ENCODE data around the gene SELENOH. TPM values are rescaled to one million over a fixed set of nuclear protein-coding genes. Genes with fewer than 3 reads are reported as not detected.
A peak's percentile ranks its signal among the peaks of the same experiment; 100 is the strongest.

SELENOH gene
- total RNA-seq, 4 donors from 2014 or later, result 78.2 to 117 (median 102) TPM

DNA sequence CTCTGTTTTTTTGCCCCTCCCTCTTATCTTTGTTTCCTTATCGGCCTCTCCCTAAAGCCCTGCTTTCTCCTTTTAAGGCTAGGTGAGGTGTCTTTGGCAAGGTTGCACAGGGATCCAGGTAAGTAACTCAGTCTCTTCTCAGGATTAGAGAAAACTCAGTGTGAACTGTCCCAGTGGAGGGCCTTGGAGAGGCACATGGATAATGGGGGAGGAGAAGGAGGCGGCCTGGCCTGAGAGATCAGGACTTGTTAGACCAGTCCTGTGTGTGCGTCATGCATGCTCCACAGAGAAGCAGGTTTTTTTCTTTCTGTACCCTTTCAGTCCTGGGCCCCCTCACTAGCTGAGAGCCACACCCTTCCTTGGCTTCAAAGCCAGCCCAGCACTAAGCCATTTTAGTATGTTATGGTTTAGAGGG, 40.2 kb downstream of the SELENOH start:
- H3K4me1 ChIP-seq, result peaks cover 77 to 100% (median 94%) of the 10 kb centered on the region in 4 donors
- no peaks in the 10 kb centered on the region for H3K9me3 ChIP-seq
- in situ Hi-C loops (cut with MboI; ENCODE audit: low pct_ligation_motif_present in 1 of 4, low pct_unique_long_range_greater_than_20kb in 1 of 4, low sequenced_read_pairs in 3 of 4), result no loop called here
- no peaks in the 10 kb centered on the region for H3K27me3 ChIP-seq
- H3K36me3 ChIP-seq, result no peaks in the 10 kb centered on the region
- DNase-seq, result peak; percentile 80
- H3K4me3 ChIP-seq, result no peak overlapping the region
- H3K27ac ChIP-seq, result peak overlapping the region; percentile 93 to 95 (median 94)
- TF ChIP-seq EP300 (IDR thresholded peaks at IDR 0.05; ENCODE audit: low read depth) (no peak), POLR2A (IDR thresholded peaks at IDR 0.05) (peak; percentile 45), POLR2AphosphoS5 (IDR thresholded peaks at IDR 0.05) (peak; percentile 17 to 58 (median 57))
- 54 to 61% methylated on average over 3 of the region's 3 CpGs for WGBS, 2 donors (ENCODE audit: low coverage in 1 of 2)
- intact Hi-C loops (cut with DNase I; ENCODE audit: low total_unique reads), result no loop called here

DNA sequence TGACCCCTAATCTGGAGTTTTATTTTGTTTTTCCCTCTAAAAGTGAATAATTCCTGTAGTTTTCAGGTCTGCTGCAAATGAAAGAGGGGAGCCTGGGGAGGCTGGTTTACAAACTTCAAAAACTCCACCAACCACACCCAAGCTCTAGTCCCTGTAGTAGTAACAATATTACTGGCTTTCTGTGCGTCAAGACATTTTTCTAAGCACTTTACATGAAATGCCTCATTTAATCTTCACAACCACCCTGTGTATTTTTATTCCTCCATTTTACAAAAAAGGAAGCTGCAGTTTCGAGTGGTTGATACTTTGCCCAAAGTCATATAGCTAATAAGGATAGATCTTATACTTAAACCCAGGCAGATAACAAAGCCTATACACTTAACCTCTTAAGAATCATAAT, 43.8 kb downstream of the SELENOH start:
- intact Hi-C loops (cut with DNase I; ENCODE audit: low total_unique reads), result no loop called here
- in situ Hi-C loops (cut with MboI; ENCODE audit: low pct_ligation_motif_present in 1 of 4, low pct_unique_long_range_greater_than_20kb in 1 of 4, low sequenced_read_pairs in 3 of 4), result no loop called here
- Histone ChIP-seq H3K4me3 (no peak overlapping the region), H3K27ac (peak overlapping the region; percentile 72 to 95 (median 94)), H3K27me3 (no peaks in the 10 kb centered on the region), H3K4me1 (peaks cover 76 to 100% (median 89%) of the 10 kb centered on the region in 4 donors), H3K9me3 (no peaks in the 10 kb centered on the region), H3K36me3 (no peaks in the 10 kb centered on the region)
- TF ChIP-seq POLR2A (IDR thresholded peaks at IDR 0.05), result no peak
- WGBS, 2 donors (ENCODE audit: low coverage in 1 of 2), result 57 to 60% methylated on average over 2 of the region's 2 CpGs
- no peak for DNase-seq

DNA sequence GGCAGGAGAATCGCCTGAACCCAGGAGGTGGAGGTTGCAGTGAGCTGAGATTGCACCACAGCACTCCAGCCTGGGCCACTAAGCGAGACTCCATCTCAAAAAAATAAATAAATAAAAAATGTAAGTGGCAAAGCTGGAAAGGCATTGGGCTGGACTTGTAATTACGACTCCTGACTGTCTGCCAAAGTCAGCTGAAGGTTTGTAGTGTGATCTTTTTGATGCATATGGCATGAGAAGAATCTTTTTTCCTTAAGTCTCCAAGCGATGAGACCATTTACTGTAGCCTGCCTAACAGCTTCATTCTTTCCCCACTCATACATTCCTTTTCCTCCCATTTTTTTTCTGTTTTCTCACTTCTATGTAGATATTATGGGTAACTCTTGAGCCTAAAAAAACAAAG, 45.1 kb downstream of the SELENOH start:
- no peaks in the 10 kb centered on the region for H3K9me3 ChIP-seq
- DNase-seq, result no peak
- H3K4me1 ChIP-seq, result peaks cover 67 to 99% (median 86%) of the 10 kb centered on the region in 4 donors
- no peaks in the 10 kb centered on the region for H3K27me3 ChIP-seq
- 40 to 55% methylated on average over 3 to 4 of the region's 4 CpGs for WGBS, 2 donors (ENCODE audit: low coverage in 1 of 2)
- no peaks in the 10 kb centered on the region for H3K36me3 ChIP-seq
- H3K27ac ChIP-seq, result peak overlapping the region; percentile 56 to 95 (median 82)
- TF ChIP-seq POLR2A (IDR thresholded peaks at IDR 0.05) (no peak), POLR2AphosphoS5 (IDR thresholded peaks at IDR 0.05) (no peak), EP300 (IDR thresholded peaks at IDR 0.05; ENCODE audit: low read depth) (no peak)
- TF ChIP-seq, protein P1, sequence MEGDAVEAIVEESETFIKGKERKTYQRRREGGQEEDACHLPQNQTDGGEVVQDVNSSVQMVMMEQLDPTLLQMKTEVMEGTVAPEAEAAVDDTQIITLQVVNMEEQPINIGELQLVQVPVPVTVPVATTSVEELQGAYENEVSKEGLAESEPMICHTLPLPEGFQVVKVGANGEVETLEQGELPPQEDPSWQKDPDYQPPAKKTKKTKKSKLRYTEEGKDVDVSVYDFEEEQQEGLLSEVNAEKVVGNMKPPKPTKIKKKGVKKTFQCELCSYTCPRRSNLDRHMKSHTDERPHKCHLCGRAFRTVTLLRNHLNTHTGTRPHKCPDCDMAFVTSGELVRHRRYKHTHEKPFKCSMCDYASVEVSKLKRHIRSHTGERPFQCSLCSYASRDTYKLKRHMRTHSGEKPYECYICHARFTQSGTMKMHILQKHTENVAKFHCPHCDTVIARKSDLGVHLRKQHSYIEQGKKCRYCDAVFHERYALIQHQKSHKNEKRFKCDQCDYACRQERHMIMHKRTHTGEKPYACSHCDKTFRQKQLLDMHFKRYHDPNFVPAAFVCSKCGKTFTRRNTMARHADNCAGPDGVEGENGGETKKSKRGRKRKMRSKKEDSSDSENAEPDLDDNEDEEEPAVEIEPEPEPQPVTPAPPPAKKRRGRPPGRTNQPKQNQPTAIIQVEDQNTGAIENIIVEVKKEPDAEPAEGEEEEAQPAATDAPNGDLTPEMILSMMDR (IDR thresholded peaks at IDR 0.05), result no peak
- H3K4me3 ChIP-seq, result no peak overlapping the region
- intact Hi-C loops (cut with DNase I; ENCODE audit: low total_unique reads) (no loop called here), in situ Hi-C loops (cut with MboI; ENCODE audit: low pct_ligation_motif_present in 1 of 4, low pct_unique_long_range_greater_than_20kb in 1 of 4, low sequenced_read_pairs in 3 of 4) (no loop called here)

DNA sequence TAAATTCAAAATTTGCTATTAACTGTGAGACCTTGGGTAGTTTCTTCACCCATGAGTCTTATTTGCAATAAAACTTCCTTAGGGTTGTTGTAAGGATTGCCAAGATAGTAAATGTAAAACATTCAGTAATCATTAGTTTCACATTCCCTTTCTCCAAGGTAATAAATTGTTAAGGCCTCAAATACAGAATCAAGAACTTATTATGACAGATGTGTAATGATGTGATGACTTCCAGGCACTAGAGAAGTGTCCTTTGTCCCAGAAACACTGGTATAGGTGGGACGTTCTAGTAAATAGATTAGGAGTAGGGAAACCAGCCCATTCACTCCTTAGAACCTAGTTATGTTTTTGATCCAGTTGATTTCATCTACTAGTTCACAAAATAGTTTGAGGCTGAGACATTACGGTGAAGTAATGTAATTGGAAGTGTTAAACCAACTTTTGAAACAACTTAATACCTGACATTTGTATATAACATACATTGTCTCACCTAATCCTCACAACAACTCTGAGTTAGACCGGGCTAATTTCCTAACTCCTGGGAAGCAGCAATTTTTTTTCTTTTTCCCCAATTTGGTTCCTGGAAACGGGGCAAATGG, 45.8 kb downstream of the SELENOH start:
- DNase-seq, result no peak
- no peaks in the 10 kb centered on the region for H3K9me3 ChIP-seq
- peak overlapping the region; percentile 56 to 95 (median 82) for H3K27ac ChIP-seq
- H3K27me3 ChIP-seq, result no peaks in the 10 kb centered on the region
- H3K4me3 ChIP-seq, result no peak overlapping the region
- TF ChIP-seq, protein P1 (IDR thresholded peaks at IDR 0.05), result no peak
- TF ChIP-seq EP300 (IDR thresholded peaks at IDR 0.05; ENCODE audit: low read depth) (no peak), POLR2AphosphoS5 (IDR thresholded peaks at IDR 0.05) (no peak), POLR2A (IDR thresholded peaks at IDR 0.05) (no peak)
- in situ Hi-C loops (cut with MboI; ENCODE audit: low pct_ligation_motif_present in 1 of 4, low pct_unique_long_range_greater_than_20kb in 1 of 4, low sequenced_read_pairs in 3 of 4) (no loop called here), intact Hi-C loops (cut with DNase I; ENCODE audit: low total_unique reads) (no loop called here)
- peaks cover 67 to 99% (median 86%) of the 10 kb centered on the region in 4 donors for H3K4me1 ChIP-seq
- H3K36me3 ChIP-seq, result no peaks in the 10 kb centered on the region
- 68 to 78% methylated on average over 4 of the region's 4 CpGs for WGBS, 2 donors (ENCODE audit: low coverage in 1 of 2)

DNA sequence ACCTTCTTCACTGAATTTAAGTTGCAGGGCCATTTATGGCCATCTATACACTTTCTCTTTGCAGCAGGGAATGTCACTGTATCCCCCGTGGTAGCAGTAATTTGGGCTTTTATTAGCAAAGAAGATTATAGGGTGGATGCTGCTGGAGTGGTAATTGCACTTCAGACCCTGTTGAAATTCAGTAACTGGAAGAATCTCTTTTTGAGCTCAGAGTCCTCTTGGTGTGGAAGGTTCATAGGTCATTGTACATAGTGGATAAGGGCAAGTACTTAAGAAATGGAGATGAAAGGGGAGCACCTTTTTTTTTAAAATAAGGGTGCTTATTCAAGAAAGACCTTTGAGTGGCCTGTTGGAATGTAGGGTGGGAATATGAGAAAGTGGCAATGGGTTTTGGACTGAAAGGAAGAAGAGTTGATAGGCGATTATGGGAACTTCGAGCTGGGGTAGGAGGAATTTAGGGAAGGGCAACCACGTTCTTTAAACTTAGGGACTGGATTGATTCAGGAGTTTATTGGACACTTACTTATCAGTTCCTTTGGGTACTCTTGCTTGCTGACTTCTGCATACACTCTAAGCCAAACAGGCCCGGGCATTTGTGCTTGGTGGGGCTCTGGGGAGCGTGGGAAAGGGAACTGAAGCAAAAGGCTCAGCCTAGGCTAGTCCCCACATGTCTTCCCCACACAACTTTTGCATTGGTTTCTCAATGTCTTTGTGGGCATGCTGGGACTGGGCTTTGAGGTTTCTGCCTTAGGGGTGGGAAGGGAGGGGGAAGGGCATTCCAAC, 46.8 kb downstream of the SELENOH start:
- Histone ChIP-seq H3K27ac (peak overlapping the region; percentile 56 to 95 (median 82)), H3K4me3 (no peak overlapping the region), H3K4me1 (peaks cover 67 to 99% (median 86%) of the 10 kb centered on the region in 4 donors), H3K27me3 (no peaks in the 10 kb centered on the region), H3K36me3 (no peaks in the 10 kb centered on the region), H3K9me3 (no peaks in the 10 kb centered on the region)
- intact Hi-C loops (cut with DNase I; ENCODE audit: low total_unique reads), result no loop called here
- in situ Hi-C loops (cut with MboI; ENCODE audit: low pct_ligation_motif_present in 1 of 4, low pct_unique_long_range_greater_than_20kb in 1 of 4, low sequenced_read_pairs in 3 of 4), result no loop called here
- WGBS, 2 donors (ENCODE audit: low coverage in 1 of 2), result 63 to 69% methylated on average over 4 to 6 of the region's 6 CpGs
- no peak for DNase-seq
- TF ChIP-seq POLR2AphosphoS5 (IDR thresholded peaks at IDR 0.05), result no peak
- TF ChIP-seq EP300 (IDR thresholded peaks at IDR 0.05; ENCODE audit: low read depth), result no peak
- TF ChIP-seq, protein P1 (IDR thresholded peaks at IDR 0.05), result no peak
- TF ChIP-seq POLR2A (IDR thresholded peaks at IDR 0.05), result no peak
